Natural killer cell (primary cell): ENCODE measurements around the gene FUBP3. TPM values are rescaled to one million over a fixed set of nuclear protein-coding genes. Genes with fewer than 3 reads are reported as not detected.

Source experiments
- ATAC-seq, 3 donors: fragments of 150-1000 bp in 2 of 3; fragments of 200-7000 bp in 1 of 3; cut with Tn5 transposase; 1 replicate in 1 of 3; 2 replicates in 2 of 3; pipeline ENCODE4 v1.10.0; 2021; ENCODE audit warnings: mild to moderate bottlenecking in 2 of 3, moderate library complexity in 2 of 3
- DNase-seq, 2 donors: peaks; one replicate each; pipeline versions ENCODE4 v3.0.0 to v3.0.0-alpha.2; 2013 to 2021; ENCODE audit warnings: mixed read lengths in 1 of 2
- H3K27ac ChIP-seq: one replicate; pipeline ENCODE4 v1.5.1; 2013; ENCODE audit warnings: mild to moderate bottlenecking, low read length
- H3K27me3 ChIP-seq: one replicate; pipeline ENCODE4 v1.6.1; 2013; ENCODE audit warnings: low read length; ENCODE audit not compliant: control insufficient read depth, insufficient read depth
- H3K36me3 ChIP-seq: one replicate; pipeline ENCODE4 v1.6.1; 2013; ENCODE audit warnings: low read length; ENCODE audit not compliant: control insufficient read depth, insufficient read depth
- H3K4me1 ChIP-seq: one replicate; pipeline ENCODE4 v1.6.1; 2013; ENCODE audit warnings: low read length; ENCODE audit not compliant: control insufficient read depth, insufficient read depth
- H3K4me3 ChIP-seq: one replicate; pipeline ENCODE4 v1.5.1; 2013; ENCODE audit warnings: low read length
- H3K9me3 ChIP-seq: one replicate; pipeline ENCODE4 v1.6.1; 2013; ENCODE audit warnings: low read length; ENCODE audit not compliant: control insufficient read depth, insufficient read depth
- H3K27ac Mint-ChIP-seq, 2 donors: one replicate each; pipeline ENCODE4 v1.8.0; 2022; ENCODE audit warnings: mild to moderate bottlenecking in 2 of 2, mixed read lengths in 2 of 2, moderate library complexity in 1 of 2
- H3K27me3 Mint-ChIP-seq, 2 donors: one replicate each; pipeline ENCODE4 v1.8.0; 2022; ENCODE audit warnings: low read depth in 2 of 2, mixed read lengths in 2 of 2
- H3K36me3 Mint-ChIP-seq: one replicate; pipeline ENCODE4 v1.8.0; 2022; ENCODE audit warnings: mixed read lengths
- H3K4me1 Mint-ChIP-seq, 2 donors: one replicate each; pipeline ENCODE4 v1.8.0; 2022; ENCODE audit warnings: mixed read lengths in 2 of 2
- H3K4me3 Mint-ChIP-seq: one replicate; pipeline ENCODE4 v1.8.0; 2022; ENCODE audit warnings: mild to moderate bottlenecking, moderate library complexity, mixed read lengths
- H3K9me3 Mint-ChIP-seq, 2 donors: one replicate each; pipeline ENCODE4 v1.8.0; 2022; ENCODE audit warnings: mixed read lengths in 2 of 2
- WGBS: methylation state at CpG from one replicate; pipeline ENCODE4 v1.1.7; 2013; ENCODE audit warnings: missing lambda C conversion rate; ENCODE audit not compliant: insufficient coverage; 5-methylcytosine and 5-hydroxymethylcytosine counted together
- intact Hi-C: fragments of 100-400 bp; cut with micrococcal nuclease; formaldehyde crosslinking; loops from one replicate; pipeline ENCODE4 v1.14.2; 2022
- total RNA-seq, 4 donors: library from RNA; stranded (reverse); fragments of 120-200 nt in 1 of 4; gene quantifications; one replicate each; pipeline versions ENCODE4 v1.2.3 to v1.2.4, GENCODE V29; 2013 to 2022
- TF ChIP-seq, protein P1 (sequence below): fragments of 200-600 bp; IDR thresholded peaks from one replicate; pipeline ENCODE4 v1.8.0; 2022; ENCODE audit warnings: antibody characterized with exemption

Gene FUBP3
- total RNA-seq, 3 donors from 2014 or later (not counting 1 experiment from before 2014, with no cell fraction given), result 40.8 to 45.2 (median 41.3) TPM

DNA sequence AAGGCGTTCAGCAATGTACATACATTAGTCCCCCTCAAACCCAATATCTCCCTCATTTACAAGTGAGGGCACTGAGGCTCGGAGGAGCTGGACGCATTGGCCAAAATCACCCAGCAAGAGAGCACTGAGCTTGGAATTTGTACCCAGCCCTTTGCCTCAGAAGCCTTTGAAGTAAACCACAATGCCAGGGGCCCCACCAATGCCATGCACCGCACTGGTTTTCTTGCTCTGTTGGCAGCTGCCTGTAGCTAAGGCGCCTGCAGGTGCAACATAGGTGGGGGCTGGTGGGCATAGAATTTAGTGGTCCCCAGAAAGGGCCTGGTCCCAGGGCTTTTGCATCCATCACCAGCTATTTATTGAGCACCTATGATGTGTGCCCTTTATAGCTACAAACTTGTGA lies 37.3 kb upstream of the FUBP3 start:
- 59% methylated on average over 5 of the region's 5 CpGs for WGBS
- Mint-ChIP-seq H3K36me3 (no peaks in the 10 kb centered on the region), H3K4me3 (no peak overlapping the region), H3K4me1 (peaks cover 0 to 10% of the 10 kb centered on the region in 2 donors), H3K27me3 (peaks cover 30 to 36% of the 10 kb centered on the region in 2 donors), H3K27ac (no peak overlapping the region), H3K9me3 (no peaks in the 10 kb centered on the region)
- Histone ChIP-seq H3K27me3 (no peaks in the 10 kb centered on the region), H3K36me3 (no peaks in the 10 kb centered on the region), H3K4me3 (no peak overlapping the region), H3K27ac (no peak overlapping the region), H3K4me1 (no peaks in the 10 kb centered on the region), H3K9me3 (no peaks in the 10 kb centered on the region)
- ATAC-seq (no peak), DNase-seq (no peak)
- intact Hi-C loops, result no loop called here
- TF ChIP-seq, protein P1, sequence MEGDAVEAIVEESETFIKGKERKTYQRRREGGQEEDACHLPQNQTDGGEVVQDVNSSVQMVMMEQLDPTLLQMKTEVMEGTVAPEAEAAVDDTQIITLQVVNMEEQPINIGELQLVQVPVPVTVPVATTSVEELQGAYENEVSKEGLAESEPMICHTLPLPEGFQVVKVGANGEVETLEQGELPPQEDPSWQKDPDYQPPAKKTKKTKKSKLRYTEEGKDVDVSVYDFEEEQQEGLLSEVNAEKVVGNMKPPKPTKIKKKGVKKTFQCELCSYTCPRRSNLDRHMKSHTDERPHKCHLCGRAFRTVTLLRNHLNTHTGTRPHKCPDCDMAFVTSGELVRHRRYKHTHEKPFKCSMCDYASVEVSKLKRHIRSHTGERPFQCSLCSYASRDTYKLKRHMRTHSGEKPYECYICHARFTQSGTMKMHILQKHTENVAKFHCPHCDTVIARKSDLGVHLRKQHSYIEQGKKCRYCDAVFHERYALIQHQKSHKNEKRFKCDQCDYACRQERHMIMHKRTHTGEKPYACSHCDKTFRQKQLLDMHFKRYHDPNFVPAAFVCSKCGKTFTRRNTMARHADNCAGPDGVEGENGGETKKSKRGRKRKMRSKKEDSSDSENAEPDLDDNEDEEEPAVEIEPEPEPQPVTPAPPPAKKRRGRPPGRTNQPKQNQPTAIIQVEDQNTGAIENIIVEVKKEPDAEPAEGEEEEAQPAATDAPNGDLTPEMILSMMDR, result no peak

DNA sequence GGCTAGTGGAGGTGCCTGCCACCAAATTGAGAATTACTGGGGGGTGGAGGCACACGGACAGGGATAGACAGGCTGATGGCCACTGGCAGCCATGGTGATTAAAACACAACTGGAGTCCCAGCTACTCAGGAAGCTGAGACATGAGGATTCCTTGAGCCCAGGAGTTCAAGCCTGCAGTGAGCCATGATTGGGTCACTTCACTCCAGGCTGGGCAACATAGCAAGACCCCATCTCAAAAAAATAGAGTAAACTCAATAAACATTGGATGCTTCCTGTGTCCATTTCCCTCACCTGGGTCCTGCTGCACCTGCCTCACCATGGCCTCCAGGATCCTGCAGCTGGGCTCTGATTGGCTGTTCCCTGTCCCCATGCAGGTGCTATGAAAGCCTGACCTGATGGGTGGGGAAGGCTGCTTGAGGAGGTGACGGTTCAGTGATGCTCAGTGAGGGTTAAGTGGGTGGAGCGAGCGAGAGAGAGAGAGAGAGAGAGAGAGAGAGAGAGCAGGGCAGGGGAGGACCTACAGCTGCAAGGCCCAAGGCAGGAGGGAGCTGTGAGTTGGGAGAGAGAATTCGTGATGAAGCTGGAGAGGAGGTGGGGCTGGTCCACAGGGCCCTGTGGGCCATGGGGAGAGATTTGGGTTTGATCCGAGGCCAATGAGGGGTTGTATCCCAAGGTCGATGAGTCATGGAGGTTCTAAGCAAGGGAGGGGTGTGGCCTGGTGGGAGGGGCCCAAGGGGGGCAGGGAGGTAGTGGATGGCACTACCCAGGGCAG lies 36.7 kb upstream of the FUBP3 start:
- Histone ChIP-seq H3K27me3 (no peaks in the 10 kb centered on the region), H3K4me3 (no peak overlapping the region), H3K4me1 (no peaks in the 10 kb centered on the region), H3K36me3 (no peaks in the 10 kb centered on the region), H3K27ac (no peak overlapping the region), H3K9me3 (no peaks in the 10 kb centered on the region)
- 80% methylated on average over 7 of the region's 7 CpGs for WGBS
- intact Hi-C loops, result no loop called here
- Mint-ChIP-seq H3K4me3 (no peak overlapping the region), H3K27me3 (peaks cover 28 to 35% of the 10 kb centered on the region in 2 donors), H3K36me3 (no peaks in the 10 kb centered on the region), H3K9me3 (no peaks in the 10 kb centered on the region), H3K4me1 (peaks cover 0 to 9% of the 10 kb centered on the region in 2 donors), H3K27ac (no peak overlapping the region)
- DNase-seq (no peak), ATAC-seq (no peak)
- TF ChIP-seq, protein P1, result no peak

DNA sequence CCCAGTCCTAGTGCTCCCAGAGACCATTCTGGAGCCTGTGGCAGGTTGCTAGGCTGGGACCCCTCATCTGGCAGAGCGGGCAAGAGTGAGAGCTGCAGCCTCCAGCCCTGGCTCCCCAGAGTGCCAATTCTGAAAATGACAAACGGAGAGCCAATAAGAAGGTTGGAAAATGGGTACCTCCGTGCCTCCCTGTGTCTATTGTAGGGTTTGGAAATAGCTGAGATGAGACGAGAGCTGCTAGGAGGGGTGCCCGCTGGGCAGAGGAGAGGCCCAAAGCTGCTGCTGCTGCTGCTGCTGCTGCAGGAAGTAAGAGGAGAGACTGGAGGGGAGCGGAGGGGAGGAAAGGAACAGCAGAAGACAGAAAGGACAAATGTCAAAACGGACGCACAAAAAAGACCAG lies 36.0 kb upstream of the FUBP3 start:
- H3K4me1 ChIP-seq, result no peaks in the 10 kb centered on the region
- H3K9me3 Mint-ChIP-seq, result no peaks in the 10 kb centered on the region
- intact Hi-C loops, result no loop called here
- TF ChIP-seq, protein P1, result no peak
- ATAC-seq (no peak), DNase-seq (no peak)
- peaks cover 20 to 27% of the 10 kb centered on the region in 2 donors for H3K27me3 Mint-ChIP-seq
- H3K9me3 ChIP-seq, result no peaks in the 10 kb centered on the region
- no peaks in the 10 kb centered on the region for H3K36me3 ChIP-seq
- H3K4me3 Mint-ChIP-seq, result no peak overlapping the region
- H3K27me3 ChIP-seq, result no peaks in the 10 kb centered on the region
- H3K4me1 Mint-ChIP-seq, result peaks cover 0 to 5% of the 10 kb centered on the region in 2 donors
- no peak overlapping the region for H3K27ac ChIP-seq
- H3K27ac Mint-ChIP-seq, result no peak overlapping the region
- H3K4me3 ChIP-seq, result no peak overlapping the region
- H3K36me3 Mint-ChIP-seq, result no peaks in the 10 kb centered on the region
- 63% methylated on average over 8 of the region's 8 CpGs for WGBS

DNA sequence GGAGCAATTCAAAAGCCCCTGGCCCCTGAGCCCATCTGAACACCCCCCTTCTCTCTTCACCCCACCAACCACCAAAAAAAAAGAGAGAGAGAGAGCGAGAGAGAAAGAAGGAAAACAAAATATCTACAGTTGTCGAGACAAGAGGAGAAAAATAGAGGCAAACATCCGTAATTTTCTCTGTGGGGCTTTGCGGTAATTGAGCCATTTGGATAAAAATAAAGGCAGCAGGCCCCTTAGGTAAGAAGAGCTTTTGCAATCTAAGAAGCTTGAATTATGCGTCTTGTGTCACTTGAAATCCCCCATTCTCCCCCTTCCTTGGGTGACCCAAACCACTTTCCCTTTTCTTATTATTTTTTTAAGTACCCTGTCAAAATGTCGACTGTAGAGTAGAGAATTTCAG lies 35.5 kb upstream of the FUBP3 start:
- no peaks in the 10 kb centered on the region for H3K4me1 ChIP-seq
- Mint-ChIP-seq H3K36me3 (no peaks in the 10 kb centered on the region), H3K4me3 (no peak overlapping the region), H3K27me3 (peaks cover 16 to 23% of the 10 kb centered on the region in 2 donors), H3K9me3 (no peaks in the 10 kb centered on the region), H3K4me1 (peaks cover 0 to 5% of the 10 kb centered on the region in 2 donors), H3K27ac (no peak overlapping the region)
- H3K27me3 ChIP-seq, result no peaks in the 10 kb centered on the region
- no peak overlapping the region for H3K4me3 ChIP-seq
- intact Hi-C loops, result no loop called here
- ATAC-seq (no peak), DNase-seq (no peak)
- TF ChIP-seq, protein P1, result no peak
- H3K9me3 ChIP-seq, result peaks cover under 1% of the 10 kb centered on the region
- WGBS, result 84% methylated on average over 4 of the region's 6 CpGs
- no peak overlapping the region for H3K27ac ChIP-seq
- no peaks in the 10 kb centered on the region for H3K36me3 ChIP-seq
